Neural cell (in vitro differentiated cells): Measurements from ENCODE around the gene C11orf65.
A peak's percentile ranks its signal among the peaks of the same experiment; 100 is the strongest.

Experiments
- CTCF ChIP-seq: fragments of 450-650 bp; IDR thresholded peaks from 2 replicates; pipeline ENCODE4 v1.5.1; 2014; ENCODE audit warnings: antibody characterized with exemption, mild to moderate bottlenecking, moderate library complexity; ENCODE audit not compliant: poor library complexity, severe bottlenecking
- EZH2 ChIP-seq: fragments of 200-600, 300-800 bp; shearing (Covaris generic), sonication (generic); IDR thresholded peaks from 2 replicates; pipeline ENCODE4 v1.6.1; 2014; ENCODE audit warnings: antibody characterized with exemption, low read length, borderline replicate concordance, mild to moderate bottlenecking; ENCODE audit not compliant: insufficient read depth, poor library complexity, severe bottlenecking
- MXI1 ChIP-seq: fragments of 450-650 bp; conservative IDR thresholded peaks from 2 replicates; pipeline ENCODE4 v1.6.1; 2014; ENCODE audit warnings: antibody characterized with exemption, mild to moderate bottlenecking; ENCODE audit not compliant: poor library complexity, severe bottlenecking
- POLR2AphosphoS5 ChIP-seq: IDR thresholded peaks from 2 replicates; pipeline ENCODE4 v1.6.1; 2012
- REST ChIP-seq: IDR thresholded peaks from 2 replicates; pipeline ENCODE4 v1.6.1; 2012; ENCODE audit warnings: borderline replicate concordance
- SMC3 ChIP-seq: fragments of 450-650 bp; conservative IDR thresholded peaks from 2 replicates; pipeline ENCODE4 v1.6.1; 2014; ENCODE audit warnings: antibody characterized with exemption, mild to moderate bottlenecking, moderate library complexity; ENCODE audit not compliant: poor library complexity

- TF ChIP-seq SMC3 (peak; percentile 41), POLR2AphosphoS5 (peak; percentile 100), CTCF (no peak), REST (peak; percentile 91), EZH2 (no peak), MXI1 (peak; percentile 77)
Measured at GRCh38 chr11:108467091-108467823, at the start of gene C11orf65.
